ENCODE results near the gene LHFPL2. TPM values are rescaled to one million over a fixed set of nuclear protein-coding genes. Genes with fewer than 3 reads are reported as not detected.

Gene LHFPL2
- total RNA-seq, 2 experiments from 2014 or later = 0.19 to 0.25 TPM

DNA sequence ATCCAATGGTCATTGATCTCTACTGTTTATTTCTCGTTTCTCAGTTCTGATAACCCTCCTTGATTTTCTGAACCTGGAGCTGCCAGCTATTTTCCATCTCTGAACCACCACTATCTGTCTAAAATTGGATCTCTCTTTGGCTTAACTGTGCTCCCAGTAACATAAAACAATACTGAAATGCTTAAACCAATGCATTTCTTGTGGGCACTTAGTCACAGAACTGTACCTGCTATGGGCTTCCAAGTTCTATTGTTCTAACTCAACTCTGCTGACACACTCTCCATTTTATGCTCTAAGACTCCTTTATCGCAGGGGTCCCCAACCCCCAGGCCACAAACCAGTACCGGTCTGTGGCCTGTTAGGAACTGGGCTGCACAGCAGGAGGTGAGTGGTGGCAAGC is 120.6 kb downstream of the LHFPL2 start:
- ChIA-PET CTCF (no interaction called here), POLR2A (no interaction called here)
- H3K27me3 Mint-ChIP-seq = peaks cover 12% of the 10 kb centered on the region
- H3K36me3 ChIP-seq (ENCODE audit: insufficient read depth, low read length) = no peaks in the 10 kb centered on the region
- no peak overlapping the region for H3K27ac Mint-ChIP-seq
- no peaks in the 10 kb centered on the region for H3K9me3 ChIP-seq (ENCODE audit: control insufficient read depth in 1 of 2, insufficient read depth in 1 of 2, low read length in 2 of 2)
- H3K9me3 Mint-ChIP-seq = no peaks in the 10 kb centered on the region
- DNase-seq (no peak), ATAC-seq (ENCODE audit: poor library complexity) (no peak)
- no peak overlapping the region for H3K4me3 ChIP-seq (ENCODE audit: low read length)
- intact Hi-C loops (cut with DNase I, micrococcal nuclease) = no loop called here
- H3K4me1 Mint-ChIP-seq (ENCODE audit: low read depth) = no peaks in the 10 kb centered on the region
- TF ChIP-seq, protein P1, sequence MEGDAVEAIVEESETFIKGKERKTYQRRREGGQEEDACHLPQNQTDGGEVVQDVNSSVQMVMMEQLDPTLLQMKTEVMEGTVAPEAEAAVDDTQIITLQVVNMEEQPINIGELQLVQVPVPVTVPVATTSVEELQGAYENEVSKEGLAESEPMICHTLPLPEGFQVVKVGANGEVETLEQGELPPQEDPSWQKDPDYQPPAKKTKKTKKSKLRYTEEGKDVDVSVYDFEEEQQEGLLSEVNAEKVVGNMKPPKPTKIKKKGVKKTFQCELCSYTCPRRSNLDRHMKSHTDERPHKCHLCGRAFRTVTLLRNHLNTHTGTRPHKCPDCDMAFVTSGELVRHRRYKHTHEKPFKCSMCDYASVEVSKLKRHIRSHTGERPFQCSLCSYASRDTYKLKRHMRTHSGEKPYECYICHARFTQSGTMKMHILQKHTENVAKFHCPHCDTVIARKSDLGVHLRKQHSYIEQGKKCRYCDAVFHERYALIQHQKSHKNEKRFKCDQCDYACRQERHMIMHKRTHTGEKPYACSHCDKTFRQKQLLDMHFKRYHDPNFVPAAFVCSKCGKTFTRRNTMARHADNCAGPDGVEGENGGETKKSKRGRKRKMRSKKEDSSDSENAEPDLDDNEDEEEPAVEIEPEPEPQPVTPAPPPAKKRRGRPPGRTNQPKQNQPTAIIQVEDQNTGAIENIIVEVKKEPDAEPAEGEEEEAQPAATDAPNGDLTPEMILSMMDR (IDR thresholded peaks at IDR 0.05) = no peak
- no peak overlapping the region for H3K4me3 Mint-ChIP-seq
- H3K36me3 Mint-ChIP-seq (ENCODE audit: low read depth) = no peaks in the 10 kb centered on the region
- no peak overlapping the region for H3K27ac ChIP-seq (ENCODE audit: low read depth in 1 of 2, low read length in 2 of 2)
- no peaks in the 10 kb centered on the region for H3K4me1 ChIP-seq (ENCODE audit: insufficient read depth, low read length)
- no peaks in the 10 kb centered on the region for H3K27me3 ChIP-seq (ENCODE audit: control insufficient read depth in 1 of 2, insufficient read depth in 2 of 2, low read length in 2 of 2)

- Histone ChIP-seq H3K27me3 (ENCODE audit: control insufficient read depth in 1 of 2, insufficient read depth in 2 of 2, low read length in 2 of 2) (no peaks in the 10 kb centered on the region), H3K9me3 (ENCODE audit: control insufficient read depth in 1 of 2, insufficient read depth in 1 of 2, low read length in 2 of 2) (no peaks in the 10 kb centered on the region), H3K4me3 (ENCODE audit: low read length) (no peak overlapping the region), H3K27ac (ENCODE audit: low read depth in 1 of 2, low read length in 2 of 2) (no peak overlapping the region), H3K4me1 (ENCODE audit: insufficient read depth, low read length) (no peaks in the 10 kb centered on the region), H3K36me3 (ENCODE audit: insufficient read depth, low read length) (no peaks in the 10 kb centered on the region)
- Mint-ChIP-seq H3K4me3 (no peak overlapping the region), H3K27me3 (peaks cover 18% of the 10 kb centered on the region), H3K27ac (no peak overlapping the region), H3K36me3 (ENCODE audit: low read depth) (no peaks in the 10 kb centered on the region), H3K9me3 (no peaks in the 10 kb centered on the region), H3K4me1 (ENCODE audit: low read depth) (no peaks in the 10 kb centered on the region)
- TF ChIP-seq, protein P1 (IDR thresholded peaks at IDR 0.05) = no peak
- DNase-seq (peak in 2 of 14 experiments; percentile 59 to 67), ATAC-seq (ENCODE audit: poor library complexity) (no peak)
- CTCF ChIA-PET = interaction anchor here (0.6 kb wide), 1 partner anchor 1236 kb away, joined by 4 read pairs; no protein-coding TSS in a partner anchor
- intact Hi-C loops (cut with DNase I, micrococcal nuclease) = no loop called here
- POLR2A ChIA-PET = no interaction called here
Measured at GRCh38 chr5:78527054-78527859, 121.3 kb downstream of the LHFPL2 start.

- no peaks in the 10 kb centered on the region for H3K9me3 ChIP-seq (ENCODE audit: control insufficient read depth in 1 of 2, insufficient read depth in 1 of 2, low read length in 2 of 2)
- H3K36me3 ChIP-seq (ENCODE audit: insufficient read depth, low read length) = no peaks in the 10 kb centered on the region
- CTCF ChIA-PET = no interaction called here
- H3K27me3 ChIP-seq (ENCODE audit: control insufficient read depth in 1 of 2, insufficient read depth in 2 of 2, low read length in 2 of 2) = no peaks in the 10 kb centered on the region
- ATAC-seq (ENCODE audit: poor library complexity) (no peak), DNase-seq (peak in 2 of 14 experiments; percentile 21 to 46)
- Mint-ChIP-seq H3K27me3 (peaks cover 18% of the 10 kb centered on the region), H3K36me3 (ENCODE audit: low read depth) (no peaks in the 10 kb centered on the region), H3K27ac (no peak overlapping the region), H3K9me3 (no peaks in the 10 kb centered on the region), H3K4me1 (ENCODE audit: low read depth) (no peaks in the 10 kb centered on the region), H3K4me3 (no peak overlapping the region)
- H3K4me1 ChIP-seq (ENCODE audit: insufficient read depth, low read length) = no peaks in the 10 kb centered on the region
- TF ChIP-seq, protein P1 (IDR thresholded peaks at IDR 0.05) = no peak
- intact Hi-C loops (cut with DNase I, micrococcal nuclease) = no loop called here
- H3K4me3 ChIP-seq (ENCODE audit: low read length) = no peak overlapping the region
- POLR2A ChIA-PET = no interaction called here
- H3K27ac ChIP-seq (ENCODE audit: low read depth in 1 of 2, low read length in 2 of 2) = no peak overlapping the region
Measured at GRCh38 chr5:78526049-78526525, 122.5 kb downstream of the LHFPL2 start.
